ENCODE data around the gene SNX25. TPM values are rescaled to one million over a fixed set of nuclear protein-coding genes. Genes with fewer than 3 reads are reported as not detected.

SNX25 gene
- total RNA-seq, 1 experiment from 2014 or later: 16.7 TPM

GRCh38 chr4:185374027-185374426, 164.6 kb downstream of the SNX25 start:
- ChIA-PET CTCF (no interaction called here), POLR2A (no interaction called here)
- intact Hi-C loops (cut with micrococcal nuclease; ENCODE audit: unreplicated experiment): no loop called here
- no peak overlapping the region for H3K27ac ChIP-seq (ENCODE audit: low read length)
- no peaks in the 10 kb centered on the region for H3K36me3 ChIP-seq (ENCODE audit: control insufficient read depth, insufficient read depth, low read length)
- TF ChIP-seq POLR2AphosphoS5 (IDR thresholded peaks at IDR 0.05; ENCODE audit: low read depth, low read length) (no peak), TCF7L2 (IDR thresholded peaks at IDR 0.05; ENCODE audit: low read depth, low read length) (no peak), SIN3A (IDR thresholded peaks at IDR 0.05; ENCODE audit: borderline replicate concordance, insufficient read depth, low read depth, low read length) (no peak), CTCF (IDR thresholded peaks at IDR 0.05) (no peak), REST (IDR thresholded peaks at IDR 0.05; ENCODE audit: insufficient read depth in 1 of 2, low read depth in 2 of 2, low read length in 1 of 2) (no peak)
- no peak for ATAC-seq
- no peak overlapping the region for H3K4me3 ChIP-seq (ENCODE audit: low read depth in 2 of 2, low read length in 2 of 2)
- no peaks in the 10 kb centered on the region for H3K9me3 ChIP-seq (ENCODE audit: control insufficient read depth, insufficient read depth, low read depth, low read length)
- H3K4me1 ChIP-seq (ENCODE audit: control insufficient read depth, insufficient read depth, low read length): no peaks in the 10 kb centered on the region
- in situ Hi-C loops (cut with HindIII; ENCODE audit: low pct_unique_long_range_greater_than_20kb, low sequenced_read_pairs): no loop called here
- no peaks in the 10 kb centered on the region for H3K27me3 ChIP-seq (ENCODE audit: control insufficient read depth, insufficient read depth, low read length)
- BruUV-seq (replicated peaks): no TSS peak
- DNase-seq (ENCODE audit: low read depth, low spot score): no peak

- Histone ChIP-seq H3K27me3 (ENCODE audit: control insufficient read depth, insufficient read depth, low read length) (no peaks in the 10 kb centered on the region), H3K27ac (ENCODE audit: low read length) (no peak overlapping the region), H3K4me3 (ENCODE audit: low read depth in 2 of 2, low read length in 2 of 2) (no peak overlapping the region), H3K4me1 (ENCODE audit: control insufficient read depth, insufficient read depth, low read length) (no peaks in the 10 kb centered on the region), H3K9me3 (ENCODE audit: control insufficient read depth, insufficient read depth, low read depth, low read length) (no peaks in the 10 kb centered on the region), H3K36me3 (ENCODE audit: control insufficient read depth, insufficient read depth, low read length) (no peaks in the 10 kb centered on the region)
- in situ Hi-C loops (cut with HindIII; ENCODE audit: low pct_unique_long_range_greater_than_20kb, low sequenced_read_pairs): no loop called here
- DNase-seq (ENCODE audit: low read depth, low spot score): no peak
- no peak for ATAC-seq
- intact Hi-C loops (cut with micrococcal nuclease; ENCODE audit: unreplicated experiment): no loop called here
- no TSS peak for BruUV-seq (replicated peaks)
- ChIA-PET CTCF (no interaction called here), POLR2A (no interaction called here)
- TF ChIP-seq CTCF (IDR thresholded peaks at IDR 0.05) (no peak), TCF7L2 (IDR thresholded peaks at IDR 0.05; ENCODE audit: low read depth, low read length) (no peak), POLR2AphosphoS5 (IDR thresholded peaks at IDR 0.05; ENCODE audit: low read depth, low read length) (no peak), REST (IDR thresholded peaks at IDR 0.05; ENCODE audit: insufficient read depth in 1 of 2, low read depth in 2 of 2, low read length in 1 of 2) (no peak), SIN3A (IDR thresholded peaks at IDR 0.05; ENCODE audit: borderline replicate concordance, insufficient read depth, low read depth, low read length) (no peak)
These were observed 165.2 kb downstream of the SNX25 start for GRCh38 chr4:185374573-185374972.
